OCI-LY1 (cell line): ENCODE results near the gene ASB9.

ENCODE experiments used
- H2AFZ ChIP-seq: fragments of 200-600 bp; sonication (generic), shearing (Covaris generic); 2 replicates; pipeline ENCODE4 v1.6.0; 2014; ENCODE audit warnings: antibody characterized with exemption, mild to moderate bottlenecking, low read length
- H3F3A ChIP-seq: fragments of 200-600 bp; sonication (generic), shearing (Covaris generic); 2 replicates; pipeline ENCODE4 v1.6.0; 2014; ENCODE audit warnings: mild to moderate bottlenecking, antibody characterized with exemption, low read length, moderate library complexity; ENCODE audit not compliant: insufficient read depth
- H3K27ac ChIP-seq: fragments of 200-600 bp; sonication (generic); 2 replicates; pipeline ENCODE4 v1.5.1; 2014; ENCODE audit warnings: low read length, mixed run types, mild to moderate bottlenecking, low read depth; ENCODE audit not compliant: poor library complexity, severe bottlenecking
- H3K27me3 ChIP-seq: fragments of 200-600 bp; sonication (generic); 2 replicates; pipeline ENCODE4 v1.6.0; 2014; ENCODE audit warnings: antibody characterized with exemption, mild to moderate bottlenecking, low read length, moderate library complexity; ENCODE audit not compliant: insufficient read depth
- H3K36me3 ChIP-seq: fragments of 200-600 bp; sonication (generic); 2 replicates; pipeline ENCODE4 v1.6.1; 2014; ENCODE audit warnings: mild to moderate bottlenecking, antibody characterized with exemption, low read length, moderate library complexity, mixed read lengths; ENCODE audit not compliant: insufficient read depth
- H3K4me1 ChIP-seq: fragments of 200-600 bp; sonication (generic); 2 replicates; pipeline ENCODE4 v1.5.1; 2014; ENCODE audit warnings: mild to moderate bottlenecking, low read length, moderate library complexity; ENCODE audit not compliant: insufficient read depth, severe bottlenecking
- H3K4me2 ChIP-seq: fragments of 200-600 bp; sonication (generic), shearing (Covaris generic); 2 replicates; pipeline ENCODE4 v1.6.1; 2014; ENCODE audit warnings: low read length
- H3K4me3 ChIP-seq: fragments of 200-600 bp; sonication (generic); 2 replicates; pipeline ENCODE4 v1.5.1; 2014; ENCODE audit warnings: low read length, low read depth, mild to moderate bottlenecking, mixed read lengths; ENCODE audit not compliant: poor library complexity, severe bottlenecking
- H3K79me2 ChIP-seq: fragments of 200-600 bp; shearing (Covaris generic); 2 replicates; pipeline ENCODE4 v1.6.1; 2016; ENCODE audit warnings: mixed run types, low read length, mixed read lengths; ENCODE audit not compliant: insufficient read depth
- H3K9ac ChIP-seq: fragments of 200-600 bp; sonication (generic), shearing (Covaris generic); 2 replicates; pipeline ENCODE4 v1.6.1; 2014; ENCODE audit warnings: mild to moderate bottlenecking, low read length, mixed read lengths
- H3K9me2 ChIP-seq: fragments of 200-600 bp; sonication (generic), shearing (Covaris generic); 2 replicates; pipeline ENCODE4 v1.6.1; 2014; ENCODE audit warnings: low read depth, mild to moderate bottlenecking, low read length, mixed read lengths
- H3K9me3 ChIP-seq: fragments of 200-600 bp; shearing (Covaris generic); 2 replicates; pipeline ENCODE4 v1.6.1; 2014; ENCODE audit warnings: low read length, mixed read lengths
- H4K20me1 ChIP-seq: fragments of 200-600 bp; sonication (generic), shearing (Covaris generic); 2 replicates; pipeline ENCODE4 v1.6.0; 2016; ENCODE audit warnings: mild to moderate bottlenecking, low read length; ENCODE audit not compliant: insufficient read depth
- CTCF ChIP-seq: fragments of 200-600 bp; sonication (generic), shearing (Covaris generic); IDR thresholded peaks from 2 replicates; pipeline ENCODE4 v1.5.1; 2017; ENCODE audit warnings: mild to moderate bottlenecking, antibody characterized with exemption, low read length, moderate library complexity, mixed read lengths
- EZH2 ChIP-seq: fragments of 200-600 bp; sonication (generic), shearing (Covaris generic); IDR thresholded peaks from 2 replicates; pipeline ENCODE4 v1.8.0; 2017; ENCODE audit warnings: borderline replicate concordance, mixed run types, mild to moderate bottlenecking, antibody characterized with exemption, low read length, moderate library complexity, mixed read lengths

The ASB9 gene

GRCh38 chrX:15298201-15298600, 28.3 kb upstream of the ASB9 start:
- H3K4me3 ChIP-seq, result no peak overlapping the region
- no peak overlapping the region for H3K27ac ChIP-seq
- H3K4me2 ChIP-seq, result no peak overlapping the region
- H3K9me3 ChIP-seq, result no peaks in the 10 kb centered on the region
- no peaks in the 10 kb centered on the region for H3K27me3 ChIP-seq
- no peaks in the 10 kb centered on the region for H3F3A ChIP-seq
- no peak for TF ChIP-seq EZH2
- no peak for TF ChIP-seq CTCF
- no peaks in the 10 kb centered on the region for H3K79me2 ChIP-seq
- no peaks in the 10 kb centered on the region for H3K4me1 ChIP-seq
- H3K36me3 ChIP-seq, result no peaks in the 10 kb centered on the region
- no peak overlapping the region for H3K9ac ChIP-seq
- no peaks in the 10 kb centered on the region for H3K9me2 ChIP-seq
- no peak overlapping the region for H2AFZ ChIP-seq
- H4K20me1 ChIP-seq, result no peaks in the 10 kb centered on the region

- Histone ChIP-seq H3K27me3 (no peaks in the 10 kb centered on the region), H2AFZ (no peak overlapping the region), H4K20me1 (no peaks in the 10 kb centered on the region), H3K9me2 (no peaks in the 10 kb centered on the region), H3K27ac (no peak overlapping the region), H3K9me3 (no peaks in the 10 kb centered on the region), H3K4me2 (no peak overlapping the region), H3K4me1 (no peaks in the 10 kb centered on the region), H3K79me2 (no peaks in the 10 kb centered on the region), H3K9ac (no peak overlapping the region), H3K4me3 (no peak overlapping the region), H3K36me3 (no peaks in the 10 kb centered on the region), H3F3A (no peaks in the 10 kb centered on the region)
- no peak for TF ChIP-seq CTCF
- no peak for TF ChIP-seq EZH2
Observed at GRCh38 chrX:15293451-15293850, 23.6 kb upstream of the ASB9 start.

- H4K20me1 ChIP-seq, result no peaks in the 10 kb centered on the region
- H3K27ac ChIP-seq, result no peak overlapping the region
- no peaks in the 10 kb centered on the region for H3K79me2 ChIP-seq
- H3K27me3 ChIP-seq, result no peaks in the 10 kb centered on the region
- no peak overlapping the region for H3K9ac ChIP-seq
- H3K36me3 ChIP-seq, result no peaks in the 10 kb centered on the region
- H3K4me3 ChIP-seq, result no peak overlapping the region
- no peaks in the 10 kb centered on the region for H3K9me3 ChIP-seq
- no peaks in the 10 kb centered on the region for H3K9me2 ChIP-seq
- no peaks in the 10 kb centered on the region for H3F3A ChIP-seq
- H3K4me2 ChIP-seq, result no peak overlapping the region
- no peak overlapping the region for H2AFZ ChIP-seq
- TF ChIP-seq EZH2 (no peak), CTCF (no peak)
- H3K4me1 ChIP-seq, result no peaks in the 10 kb centered on the region
Observed at GRCh38 chrX:15292861-15293260, 23.0 kb upstream of the ASB9 start.
